SKM-1 treated with dmso at 0.1 percent for 144 hours (cell line): ENCODE data around the gene TAF9.
"Not testable (repeated sequence)": the region's sequence is repeated elsewhere in the genome, so short reads cannot be mapped to it uniquely, and the experiment has no call there.

ENCODE experiments used
- DNase-seq: peaks from one replicate; lab custom pipeline; 2025; ENCODE audit not compliant: unreplicated experiment; lab: John Stamatoyannopoulos, UW

TAF9 gene

GRCh38 chr5:69341520-69342161 is 27.7 kb downstream of the TAF9 start:
- no peak for DNase-seq

GRCh38 chr5:69335341-69335935 is 33.9 kb downstream of the TAF9 start:
- peak; percentile 57 for DNase-seq

- peak; percentile 90 for DNase-seq
These were observed 34.5 kb downstream of the TAF9 start for GRCh38 chr5:69334793-69335268.

GRCh38 chr5:69333668-69334315 is 35.5 kb downstream of the TAF9 start:
- DNase-seq = not testable (repeated sequence)

GRCh38 chr5:69331528-69332445 is 37.5 kb downstream of the TAF9 start:
- peak; percentile 46 for DNase-seq

- no peak for DNase-seq
These were observed 39.3 kb downstream of the TAF9 start for GRCh38 chr5:69329905-69330489.

GRCh38 chr5:69326365-69326764 is 43.0 kb downstream of the TAF9 start:
- no peak for DNase-seq

GRCh38 chr5:69317391-69317790 is 51.9 kb downstream of the TAF9 start:
- peak; percentile 7 for DNase-seq

- no peak for DNase-seq
These were observed 53.3 kb downstream of the TAF9 start for GRCh38 chr5:69315972-69316371.
